C4-2B (cell line): ENCODE data around the gene MIOX.

Source experiments
- CTCF ChIP-seq: fragments of 450-650 bp; conservative IDR thresholded peaks from 2 replicates; pipeline ENCODE4 v1.5.1; 2017; ENCODE audit warnings: mild to moderate bottlenecking
- ZFX ChIP-seq: fragments of 450-650 bp; IDR thresholded peaks from 2 replicates; pipeline ENCODE4 v1.6.1; 2017

GRCh38 chr22:50498322-50498890 lies 11.7 kb downstream of the MIOX start:
- TF ChIP-seq CTCF, result peak; percentile 85
- no peak for TF ChIP-seq ZFX
